A673 (cell line): ENCODE results near the gene SLC24A4.

ENCODE experiments used
- CTCF ChIP-seq: fragments of 300-800, 200-600 bp; sonication (generic); conservative IDR thresholded peaks from 2 replicates; pipeline ENCODE4 v1.5.1; 2017; ENCODE audit warnings: low read depth, mild to moderate bottlenecking, antibody characterized with exemption, low read length, moderate library complexity, mixed read lengths
- EZH2 ChIP-seq: fragments of 200-600 bp; sonication (generic); IDR thresholded peaks from 2 replicates; pipeline ENCODE4 v1.6.1; 2017; ENCODE audit warnings: borderline replicate concordance, low read depth, mild to moderate bottlenecking, mixed read lengths, antibody characterized with exemption, low read length; ENCODE audit not compliant: poor library complexity, severe bottlenecking

GRCh38 chr14:92513966-92514843 is 191.2 kb downstream of the SLC24A4 start:
- TF ChIP-seq EZH2: no peak
- TF ChIP-seq CTCF: no peak
